Fibroblast of pulmonary artery (primary cell): Measurements from ENCODE around the gene PDGFB.
A peak's percentile ranks its signal among the peaks of the same experiment; 100 is the strongest.

Experiments
- DNase-seq: peaks from one replicate; pipeline ENCODE4 v3.0.0-alpha.2; 2010; ENCODE audit warnings: low read depth
- H3K4me3 ChIP-seq: replicated peaks from 2 replicates; pipeline ENCODE4 v1.5.1; 2011; ENCODE audit warnings: low read depth, mild to moderate bottlenecking, control low read depth, low read length, moderate library complexity
- CTCF ChIP-seq: IDR thresholded peaks from 2 replicates; pipeline ENCODE4 v1.5.1; 2011; ENCODE audit warnings: mild to moderate bottlenecking, control low read depth, low read length, inconsistent platforms; ENCODE audit errors: missing control alignments

The PDGFB gene

GRCh38 chr22:39277142-39277607 lies 32.4 kb upstream of the PDGFB start:
- no peak overlapping the region for H3K4me3 ChIP-seq
- TF ChIP-seq CTCF: no peak
- peak; percentile 53 for DNase-seq

- no peak for TF ChIP-seq CTCF
- no peak for DNase-seq
- no peak overlapping the region for H3K4me3 ChIP-seq
Observed at GRCh38 chr22:39276440-39277141, 31.8 kb upstream of the PDGFB start.

GRCh38 chr22:39275814-39276439 lies 31.1 kb upstream of the PDGFB start:
- DNase-seq: no peak
- TF ChIP-seq CTCF: no peak
- H3K4me3 ChIP-seq: no peak overlapping the region

- no peak for DNase-seq
- no peak overlapping the region for H3K4me3 ChIP-seq
- TF ChIP-seq CTCF: no peak
Observed at GRCh38 chr22:39273950-39274887, 29.4 kb upstream of the PDGFB start.

- no peak for TF ChIP-seq CTCF
- no peak for DNase-seq
- H3K4me3 ChIP-seq: no peak overlapping the region
Observed at GRCh38 chr22:39270792-39271191, 26.0 kb upstream of the PDGFB start.

GRCh38 chr22:39270280-39270679 lies 25.5 kb upstream of the PDGFB start:
- DNase-seq: no peak
- TF ChIP-seq CTCF: no peak
- no peak overlapping the region for H3K4me3 ChIP-seq
